Measurements from ENCODE around the gene MME. TPM values are rescaled to one million over a fixed set of nuclear protein-coding genes. Genes with fewer than 3 reads are reported as not detected.
"Not testable (repeated sequence)": the region's sequence is repeated elsewhere in the genome, so short reads cannot be mapped to it uniquely, and the experiment has no call there.

Gene MME
- total RNA-seq, 4 donors from 2014 or later, result 0.27 to 6.2 (median 3.8) TPM

- Histone ChIP-seq H3K9me3 (no peaks in the 10 kb centered on the region), H3K27me3 (no peaks in the 10 kb centered on the region), H3K36me3 (no peaks in the 10 kb centered on the region), H3K4me3 (no peak overlapping the region), H3K27ac (no peak overlapping the region), H3K4me1 (no peaks in the 10 kb centered on the region)
- intact Hi-C loops (cut with DNase I), result no loop called here
- WGBS, 2 donors, result 50 to 60% methylated on average over 11 of the region's 11 CpGs
- TF ChIP-seq POLR2A (IDR thresholded peaks at IDR 0.05) (no peak), CTCF (IDR thresholded peaks at IDR 0.05) (no peak)
- no peak for DNase-seq
Observed at GRCh38 chr3:155110996-155111901, 31.1 kb downstream of the MME start.

- 53 to 69% methylated on average over 4 of the region's 4 CpGs for WGBS, 2 donors
- no peak overlapping the region for H3K27ac ChIP-seq
- no peaks in the 10 kb centered on the region for H3K27me3 ChIP-seq
- no peaks in the 10 kb centered on the region for H3K9me3 ChIP-seq
- no peaks in the 10 kb centered on the region for H3K36me3 ChIP-seq
- no peak for TF ChIP-seq CTCF (IDR thresholded peaks at IDR 0.05)
- TF ChIP-seq POLR2A (IDR thresholded peaks at IDR 0.05), result no peak
- no peak overlapping the region for H3K4me3 ChIP-seq
- intact Hi-C loops (cut with DNase I), result no loop called here
- DNase-seq, result no peak
- H3K4me1 ChIP-seq, result no peaks in the 10 kb centered on the region
Observed at GRCh38 chr3:155111971-155112370, 31.9 kb downstream of the MME start.

GRCh38 chr3:155112661-155113389 is 32.7 kb downstream of the MME start:
- DNase-seq, result no peak
- 66 to 71% methylated on average over 5 of the region's 5 CpGs for WGBS, 2 donors
- no peaks in the 10 kb centered on the region for H3K27me3 ChIP-seq
- no peak overlapping the region for H3K4me3 ChIP-seq
- TF ChIP-seq POLR2A (IDR thresholded peaks at IDR 0.05), result no peak
- no peak for TF ChIP-seq CTCF (IDR thresholded peaks at IDR 0.05)
- no peaks in the 10 kb centered on the region for H3K9me3 ChIP-seq
- no peaks in the 10 kb centered on the region for H3K36me3 ChIP-seq
- intact Hi-C loops (cut with DNase I), result no loop called here
- H3K27ac ChIP-seq, result no peak overlapping the region
- no peaks in the 10 kb centered on the region for H3K4me1 ChIP-seq

GRCh38 chr3:155124745-155125144 is 44.6 kb downstream of the MME start:
- H3K4me1 ChIP-seq; H3K36me3 ChIP-seq; H3K27me3 ChIP-seq; H3K27ac ChIP-seq; H3K9me3 ChIP-seq; DNase-seq; intact Hi-C loops (cut with DNase I): not testable (repeated sequence)
- TF ChIP-seq CTCF (IDR thresholded peaks at IDR 0.05), result peak in 2 of 6 experiments; percentile 11 to 35
- H3K4me3 ChIP-seq, result peak overlapping the region in 1 of 4 donors; percentile 35
- no CpG with 5 or more reads among the region's 14 CpGs for WGBS, 2 donors

GRCh38 chr3:155129396-155129795 is 49.3 kb downstream of the MME start:
- 72 to 74% methylated on average over 2 of the region's 2 CpGs for WGBS, 2 donors
- DNase-seq, result no peak
- Histone ChIP-seq H3K4me3 (no peak overlapping the region), H3K4me1 (peaks cover 0 to 13% (median 2%) of the 10 kb centered on the region in 3 donors), H3K27me3 (no peaks in the 10 kb centered on the region), H3K9me3 (no peaks in the 10 kb centered on the region), H3K36me3 (no peaks in the 10 kb centered on the region), H3K27ac (no peak overlapping the region)
- no peak for TF ChIP-seq CTCF (IDR thresholded peaks at IDR 0.05)
- TF ChIP-seq POLR2A (IDR thresholded peaks at IDR 0.05), result no peak
- intact Hi-C loops (cut with DNase I), result no loop called here
